Raji (cell line): ENCODE data around the gene ALOX15B.
A peak's percentile ranks its signal among the peaks of the same experiment; 100 is the strongest.

ENCODE experiments used
- POLR2A ChIP-seq: IDR thresholded peaks from 2 replicates; pipeline ENCODE4 v1.6.1; 2011; ENCODE audit warnings: low read depth, low read length, control low read depth; ENCODE audit not compliant: insufficient read depth

ALOX15B gene

DNA sequence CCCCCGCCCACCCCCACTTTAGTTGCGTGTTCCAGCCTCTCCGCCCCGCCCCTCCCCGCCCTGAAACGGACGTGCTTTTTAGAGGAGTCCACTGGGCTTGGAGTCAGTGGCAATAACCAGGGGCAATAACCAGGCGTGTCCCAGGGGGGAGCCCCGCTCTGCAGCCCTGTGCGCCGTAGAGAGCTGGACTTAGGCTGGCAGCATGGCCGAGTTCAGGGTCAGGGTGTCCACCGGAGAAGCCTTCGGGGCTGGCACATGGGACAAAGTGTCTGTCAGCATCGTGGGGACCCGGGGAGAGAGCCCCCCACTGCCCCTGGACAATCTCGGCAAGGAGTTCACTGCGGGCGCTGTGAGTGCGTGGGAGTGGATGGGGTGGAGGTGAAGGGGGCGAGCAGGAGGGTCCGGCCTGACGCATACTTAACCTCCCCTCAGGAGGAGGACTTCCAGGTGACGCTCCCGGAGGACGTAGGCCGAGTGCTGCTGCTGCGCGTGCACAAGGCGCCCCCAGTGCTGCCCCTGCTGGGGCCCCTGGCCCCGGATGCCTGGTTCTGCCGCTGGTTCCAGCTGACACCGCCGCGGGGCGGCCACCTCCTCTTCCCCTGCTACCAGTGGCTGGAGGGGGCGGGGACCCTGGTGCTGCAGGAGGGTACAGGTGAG lies at the start of gene ALOX15B:
Gene ALOX15B, plus strand, starts transcription at position 106 of the 657 bp plus-strand sequence. Its CDS starts 97 bp downstream, at position 203.
- TF ChIP-seq POLR2A, result no peak

DNA sequence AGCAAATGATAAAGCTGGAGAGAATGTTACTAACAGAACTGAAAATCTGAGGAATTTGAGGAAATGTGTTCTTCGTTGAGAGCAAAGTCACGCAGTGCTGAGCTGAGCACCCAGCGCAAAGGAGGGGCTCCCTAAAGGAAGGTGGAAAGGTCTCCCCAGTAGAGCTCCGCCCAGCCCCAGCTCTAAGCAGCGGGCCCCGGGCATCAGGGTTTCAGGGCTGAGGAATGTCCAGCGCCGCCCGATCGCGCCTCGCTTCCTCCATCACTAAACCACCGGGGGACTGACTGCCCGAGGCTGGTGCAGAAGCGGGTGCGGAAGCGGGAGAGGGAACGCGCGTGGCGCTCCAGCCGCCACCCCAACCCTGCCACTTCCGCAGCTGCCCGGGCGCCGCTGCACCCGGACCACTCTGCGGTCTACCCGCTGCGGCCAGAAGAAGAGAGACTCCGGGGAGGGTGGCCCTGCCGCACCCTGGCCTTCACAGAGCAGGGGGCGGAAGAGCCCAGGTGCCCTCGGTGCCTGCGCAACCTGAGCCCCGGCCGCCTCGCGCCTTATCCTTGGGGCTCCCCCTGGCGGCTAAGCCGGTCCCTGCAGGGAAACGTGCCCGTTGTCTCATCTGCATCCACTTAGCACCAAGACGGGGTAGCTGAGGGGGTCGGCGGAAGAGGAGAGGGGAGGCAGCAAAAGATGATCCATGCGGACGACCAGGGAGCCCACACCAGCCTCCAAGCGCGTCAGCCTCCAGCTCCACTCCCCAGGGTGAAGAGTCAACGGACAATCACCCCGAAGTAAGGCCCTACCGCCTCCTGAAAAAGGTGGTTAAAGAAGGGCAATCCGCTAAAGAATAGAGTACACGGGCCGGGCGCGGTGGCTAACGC lies 48.8 kb upstream of the ALOX15B start:
- peak; percentile 51 for TF ChIP-seq POLR2A

DNA sequence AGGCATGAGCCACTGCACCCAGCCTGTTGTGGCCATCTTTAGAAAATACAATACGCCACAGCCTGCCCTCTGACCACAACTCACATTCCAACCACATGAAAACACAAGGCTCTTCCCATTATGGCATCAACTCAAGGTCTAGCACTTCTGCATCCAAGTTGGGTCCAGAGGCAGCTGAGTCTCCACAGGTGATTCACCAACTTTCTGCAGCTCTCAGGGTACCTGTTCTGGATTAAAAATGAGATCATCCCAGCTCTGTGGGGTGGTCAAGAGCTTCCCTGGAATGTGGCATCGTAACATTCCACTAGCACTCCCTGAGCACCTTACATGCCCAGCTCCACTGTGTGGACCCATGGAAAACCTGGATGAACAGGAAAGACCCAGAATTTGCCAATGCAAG lies 46.3 kb upstream of the ALOX15B start:
- TF ChIP-seq POLR2A, result no peak

DNA sequence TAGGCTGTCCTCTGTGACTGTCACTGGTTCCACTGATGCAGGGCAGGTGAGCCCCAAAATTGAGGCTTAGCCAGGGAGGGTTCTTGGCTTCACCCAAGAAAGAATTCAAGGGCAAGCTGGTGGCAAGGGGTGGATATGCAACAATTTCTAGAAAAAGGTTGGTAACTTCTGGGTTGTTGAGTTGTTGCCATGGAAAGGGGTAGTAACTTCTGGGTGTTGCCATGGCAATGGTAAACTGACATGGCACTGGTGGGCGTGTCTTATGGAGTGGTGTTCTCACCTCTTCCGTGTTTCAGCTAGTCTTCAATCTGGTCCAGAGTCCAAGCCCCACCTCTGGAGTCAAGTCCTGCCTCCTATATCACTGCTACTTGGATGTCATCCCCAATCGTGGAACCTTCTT lies 45.9 kb upstream of the ALOX15B start:
- no peak for TF ChIP-seq POLR2A

DNA sequence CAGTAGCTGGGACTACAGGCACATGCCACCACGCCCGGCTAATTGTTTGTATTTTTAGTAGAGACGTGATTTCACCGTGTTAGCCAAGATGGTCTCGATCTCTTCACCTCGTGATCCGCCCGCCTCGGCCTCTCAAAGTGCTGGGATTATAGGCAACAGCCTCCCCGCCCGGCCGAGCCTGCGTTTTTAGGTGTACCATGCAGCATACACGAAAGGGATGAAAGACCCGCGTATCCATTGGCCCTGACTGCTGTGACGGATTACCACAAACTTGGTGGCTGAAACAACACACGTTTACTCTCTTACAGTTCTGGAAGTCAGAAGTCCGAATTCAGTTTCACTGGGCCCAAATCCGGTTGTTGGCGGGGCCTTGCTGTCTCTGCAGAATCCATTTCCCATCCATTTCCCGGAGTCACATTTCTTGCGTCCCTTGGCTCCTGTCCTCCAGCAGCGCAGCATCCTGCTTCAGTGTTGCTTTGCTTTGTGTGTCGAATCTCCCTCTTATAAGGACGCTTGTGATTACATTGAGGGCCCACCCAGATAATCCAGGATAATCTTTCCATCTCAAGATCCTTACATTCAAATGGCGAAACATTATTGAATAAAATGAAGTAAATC lies 44.8 kb upstream of the ALOX15B start:
- no peak for TF ChIP-seq POLR2A

- TF ChIP-seq POLR2A, result no peak
Observed at GRCh38 chr17:7995724-7996123, 43.1 kb upstream of the ALOX15B start.

GRCh38 chr17:7997186-7997585 lies 41.7 kb upstream of the ALOX15B start:
- no peak for TF ChIP-seq POLR2A

- TF ChIP-seq POLR2A, result no peak
Observed at GRCh38 chr17:8001976-8002720, 36.7 kb upstream of the ALOX15B start, which contains the start of gene GUCY2D. Gene GUCY2D (plus strand): TSS chr17:8002615. CDS start chr17:8003048, 433 bp downstream.

GRCh38 chr17:8002721-8003593 lies 35.9 kb upstream of the ALOX15B start:
- TF ChIP-seq POLR2A, result no peak

GRCh38 chr17:8003594-8004181 lies 35.2 kb upstream of the ALOX15B start:
- no peak for TF ChIP-seq POLR2A

GRCh38 chr17:8004899-8005298 lies 34.0 kb upstream of the ALOX15B start:
- no peak for TF ChIP-seq POLR2A

GRCh38 chr17:8005357-8005756 lies 33.5 kb upstream of the ALOX15B start:
- TF ChIP-seq POLR2A, result no peak

- TF ChIP-seq POLR2A, result no peak
Observed at GRCh38 chr17:8005967-8006730, 32.7 kb upstream of the ALOX15B start.
